Dedifferentiated amniotic fluid mesenchymal stem cell (primary cell): ENCODE measurements around the gene COX5B.
"Not testable (repeated sequence)": the region's sequence is repeated elsewhere in the genome, so short reads cannot be mapped to it uniquely, and the experiment has no call there.

Source experiments
- DNase-seq: peaks from one replicate; pipeline ENCODE4 v3.0.0-alpha.2; 2016; ENCODE audit errors: extremely low spot score

Gene COX5B

DNA sequence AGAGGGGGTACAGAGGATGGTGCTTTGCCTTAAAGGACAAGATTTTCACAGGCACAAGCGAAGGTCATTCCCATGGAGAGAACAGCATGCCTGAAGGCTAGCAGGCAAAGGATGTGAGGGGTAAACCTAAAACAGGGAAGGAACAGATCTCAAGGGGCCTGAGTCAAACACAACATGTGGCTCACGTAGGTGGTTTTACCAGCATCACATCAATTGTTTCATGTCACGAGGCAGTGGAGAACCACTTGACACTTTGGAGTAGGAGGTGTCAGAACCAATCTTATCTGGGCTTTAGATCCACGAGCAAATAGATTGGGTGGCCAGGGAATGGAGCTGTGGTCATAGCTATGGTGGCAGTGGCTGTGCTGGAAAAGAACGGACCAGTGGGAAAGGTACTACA lies 8.4 kb downstream of the COX5B start:
- no peak for DNase-seq

- no peak for DNase-seq
Measured at GRCh38 chr2:97654791-97655190, 8.9 kb downstream of the COX5B start.

GRCh38 chr2:97656129-97656755 lies 10.4 kb downstream of the COX5B start:
- no peak for DNase-seq

DNA sequence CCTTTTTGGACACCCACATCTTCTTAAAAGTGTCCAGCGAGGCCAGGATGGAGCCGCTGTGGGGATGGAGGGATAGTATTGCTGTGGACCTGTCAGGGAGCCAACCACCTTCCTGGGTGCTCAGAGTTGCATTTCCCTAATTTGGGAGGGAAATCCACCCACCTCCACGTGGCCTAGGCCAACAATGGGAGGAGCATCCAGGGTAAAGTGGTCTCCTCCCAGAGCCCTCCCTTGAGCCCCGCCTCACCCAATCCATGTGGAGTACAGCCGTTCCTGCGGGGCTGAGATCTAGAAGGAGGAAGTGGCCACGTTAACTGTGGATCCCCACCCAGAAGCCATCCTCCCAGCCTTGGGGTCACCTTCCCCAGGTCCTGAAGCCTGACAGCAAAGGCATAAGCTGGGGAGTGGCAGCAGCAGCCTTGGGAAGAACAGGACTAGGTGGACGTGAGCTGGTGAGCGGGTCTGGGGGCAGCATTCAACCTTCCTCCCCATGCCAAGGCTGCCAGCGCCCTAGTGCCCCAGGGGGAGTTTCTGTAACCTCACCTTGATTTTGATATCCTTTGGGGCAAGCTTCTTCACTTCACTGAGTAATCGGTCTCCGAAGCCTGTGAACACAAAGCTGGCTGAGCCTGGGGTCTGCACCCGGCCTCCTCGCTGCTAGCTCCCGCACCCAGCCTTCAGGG lies 11.2 kb downstream of the COX5B start:
- no peak for DNase-seq

GRCh38 chr2:97657986-97658690 lies 12.3 kb downstream of the COX5B start:
- DNase-seq = no peak

- no peak for DNase-seq
Measured at GRCh38 chr2:97658691-97659157, 12.9 kb downstream of the COX5B start.

- no peak for DNase-seq
Measured at GRCh38 chr2:97659256-97660043, 13.6 kb downstream of the COX5B start.

DNA sequence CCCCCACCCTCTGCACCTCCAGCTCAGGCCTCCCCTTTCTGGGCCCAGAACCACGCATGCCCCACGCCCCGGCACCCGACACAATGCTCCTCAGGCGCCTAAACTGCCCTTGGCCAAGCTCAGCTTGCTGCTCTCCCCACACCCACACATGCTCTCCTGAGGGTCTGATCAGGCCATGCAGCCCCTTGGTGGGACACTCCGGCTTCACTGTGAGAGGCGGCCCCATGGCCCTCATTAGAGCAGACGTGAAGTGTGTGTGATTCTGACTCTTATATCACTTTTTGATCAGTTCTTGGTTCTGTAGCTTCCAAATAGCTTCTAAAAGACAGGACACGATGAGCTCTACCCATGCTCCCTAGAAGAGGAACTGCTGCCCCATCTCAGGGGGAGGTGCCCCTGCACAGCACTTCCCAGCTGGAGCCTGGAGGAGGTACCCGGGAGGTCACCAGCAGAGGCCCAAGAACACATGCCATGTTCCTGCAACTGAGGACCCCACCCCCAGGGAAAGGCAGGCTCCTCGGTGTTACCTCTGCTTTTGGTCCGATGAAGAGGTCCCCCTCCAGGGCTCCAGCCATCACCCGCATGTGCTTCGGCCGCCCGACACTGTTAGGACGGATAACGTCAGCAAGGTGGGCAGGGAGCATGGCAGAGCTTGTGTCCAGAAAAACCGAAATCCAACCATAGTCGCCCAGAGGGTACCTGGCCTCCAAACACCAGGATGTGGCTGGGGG lies 14.3 kb downstream of the COX5B start:
- DNase-seq = no peak

GRCh38 chr2:97660775-97661389 lies 15.0 kb downstream of the COX5B start:
- no peak for DNase-seq

- DNase-seq = no peak
Measured at GRCh38 chr2:97661927-97662326, 16.1 kb downstream of the COX5B start.

- DNase-seq = no peak
Measured at GRCh38 chr2:97662386-97662894, 16.6 kb downstream of the COX5B start.

GRCh38 chr2:97662895-97663625 lies 17.2 kb downstream of the COX5B start:
- peak; percentile 58 for DNase-seq

GRCh38 chr2:97663626-97663961 lies 17.7 kb downstream of the COX5B start:
- DNase-seq = no peak

DNA sequence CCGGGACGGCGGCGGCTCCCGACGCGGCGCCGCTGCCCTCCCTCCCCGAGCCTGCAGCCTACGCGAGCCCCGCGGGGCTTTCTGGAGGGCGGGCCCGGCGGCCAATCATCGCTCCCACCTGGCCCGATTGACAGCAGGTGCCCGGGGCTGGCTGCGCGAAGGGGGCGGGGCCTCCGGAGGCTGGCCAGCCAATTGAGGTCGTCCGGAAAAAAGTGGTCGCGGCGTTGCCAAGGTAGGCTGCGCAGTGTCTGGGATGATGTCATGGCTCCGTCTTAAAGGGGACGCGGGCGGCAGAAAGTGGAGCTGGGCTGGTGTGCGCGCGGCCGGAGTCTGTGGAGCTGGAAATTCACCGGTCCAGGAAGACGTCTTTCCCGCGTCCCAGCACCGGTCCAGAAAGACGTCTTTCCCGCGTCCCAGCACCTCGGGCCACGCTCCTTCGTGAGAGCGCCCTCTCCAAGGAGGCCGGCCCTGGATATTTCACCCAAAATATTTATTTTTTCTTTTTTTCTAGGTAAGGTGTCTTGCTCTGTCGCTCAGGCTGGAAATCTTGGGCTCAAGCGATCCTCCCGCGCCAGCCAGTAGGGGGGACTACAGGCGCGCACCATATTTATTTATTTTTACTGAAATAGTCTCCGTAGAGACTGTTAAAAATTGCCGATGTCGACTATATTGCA lies 18.2 kb downstream of the COX5B start, which contains the start of gene ACTR1B:
Gene ACTR1B, minus strand, starts transcription at position 83 of the 674 bp plus-strand sequence. CDS start 154 bp downstream, outside the sequence.
- DNase-seq = peak; percentile 96

DNA sequence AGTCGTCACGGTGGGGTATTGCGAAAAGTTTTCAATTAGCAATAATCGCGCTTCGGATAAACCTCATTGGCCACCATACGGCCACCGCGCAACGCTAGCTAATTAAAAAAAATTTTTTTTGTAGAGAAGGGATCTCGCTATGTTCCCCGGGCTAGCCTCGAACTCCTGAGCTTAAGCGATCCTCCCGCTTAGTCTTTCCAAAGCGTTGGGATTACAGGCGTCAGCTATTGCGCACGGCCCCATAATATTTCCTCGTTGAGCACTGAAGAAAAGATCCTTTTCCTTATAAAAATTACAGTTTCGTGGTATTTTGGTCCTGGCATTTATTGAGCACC lies 18.7 kb downstream of the COX5B start:
- DNase-seq = no peak

DNA sequence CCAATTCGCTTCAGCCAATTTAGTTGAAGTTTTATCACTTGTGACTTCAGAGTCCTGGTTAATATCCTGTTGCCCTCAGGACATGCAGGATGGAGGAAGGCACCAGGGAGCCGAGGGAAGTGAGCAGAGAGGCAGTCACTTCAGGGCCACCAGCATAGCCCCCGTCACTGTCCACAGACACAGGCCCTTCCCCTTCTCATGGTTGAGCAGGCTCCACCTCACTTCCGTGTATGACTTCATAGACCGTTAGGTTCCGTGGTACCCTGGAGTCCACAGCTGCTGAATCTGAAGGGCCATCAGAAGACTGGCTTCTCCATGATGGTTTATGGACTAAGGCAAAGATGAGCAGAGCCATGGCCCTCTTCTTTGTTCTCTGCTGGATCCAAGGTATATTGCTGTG lies 23.6 kb downstream of the COX5B start, which contains the start of gene C2orf92:
Gene C2orf92, plus strand, starts transcription at position 266 of the 400 bp plus-strand sequence. Its CDS starts 76 bp downstream, at position 342.
- no peak for DNase-seq

DNA sequence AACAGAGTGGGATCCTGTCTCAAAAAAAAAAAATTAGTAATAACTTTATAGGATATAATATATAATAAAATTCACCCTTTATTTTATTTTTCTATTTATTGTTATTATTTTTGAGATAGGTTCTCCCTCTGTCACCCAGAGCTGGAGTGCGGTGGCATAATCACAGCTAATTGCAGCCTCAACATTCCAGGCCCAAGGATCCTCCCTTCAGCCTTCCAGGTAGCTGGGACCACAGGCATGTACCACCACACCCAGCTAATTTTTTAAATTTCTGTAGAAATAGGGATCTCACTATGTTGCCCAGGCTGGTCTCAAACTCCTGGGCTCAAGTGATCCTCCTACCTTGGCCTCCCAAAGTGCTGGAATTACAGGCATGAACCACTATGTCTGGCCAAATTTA lies 24.6 kb downstream of the COX5B start:
- no peak for DNase-seq

GRCh38 chr2:97671526-97671925 lies 25.7 kb downstream of the COX5B start:
- no peak for DNase-seq

DNA sequence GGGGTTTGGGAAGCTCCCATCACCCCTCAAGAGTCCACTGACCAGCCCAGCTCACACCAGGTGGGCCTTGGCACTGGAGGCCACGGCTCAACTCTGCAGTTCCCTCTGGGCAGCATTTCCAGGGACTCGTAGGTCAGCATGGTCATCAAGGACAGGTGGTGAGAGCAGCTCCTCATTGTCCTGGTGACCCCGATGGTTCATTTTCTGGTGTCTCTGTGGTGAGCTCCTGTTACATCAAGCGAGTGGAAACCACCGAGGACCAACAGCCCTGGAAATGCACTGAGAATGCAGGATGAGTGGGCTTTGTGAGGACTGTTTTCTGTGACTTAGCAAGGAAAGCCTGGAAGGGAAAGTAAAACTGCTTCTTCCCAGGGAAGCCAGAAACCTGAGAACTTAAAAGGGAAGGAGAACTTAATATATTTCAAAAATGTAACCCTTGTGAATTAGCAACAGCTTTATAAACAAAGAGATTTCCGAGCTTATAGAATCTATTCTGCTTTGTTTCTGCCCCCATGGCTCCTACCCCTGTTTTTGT lies 26.8 kb downstream of the COX5B start:
- DNase-seq = not testable (repeated sequence)
